Measurements from ENCODE around the gene TCF7L2. TPM values are rescaled to one million over a fixed set of nuclear protein-coding genes. Genes with fewer than 3 reads are reported as not detected.

Gene TCF7L2
- total and polyA plus RNA-seq, 4 donors = 9.1 to 32.3 (median 21.4) TPM

- DNase-seq (no peak), ATAC-seq (ENCODE audit: insufficient read depth, low FRiP score) (no peak)
- 95 to 98% methylated on average over 6 of the region's 6 CpGs for WGBS, 2 donors
- Histone ChIP-seq H3K9ac (ENCODE audit: insufficient read depth in 1 of 2, low read length in 2 of 2) (no peak overlapping the region), H3K27ac (ENCODE audit: low read depth in 1 of 2, low read length in 1 of 2) (no peak overlapping the region), H3K36me3 (ENCODE audit: control insufficient read depth in 4 of 4, insufficient read depth in 4 of 4, low read length in 4 of 4) (no peaks in the 10 kb centered on the region), H3K4me3 (no peak overlapping the region), H3K27me3 (ENCODE audit: control insufficient read depth in 3 of 3, insufficient read depth in 3 of 3, low read length in 2 of 3) (no peaks in the 10 kb centered on the region), H3K9me3 (ENCODE audit: control insufficient read depth in 4 of 4, insufficient read depth in 3 of 4, low read length in 3 of 4) (no peaks in the 10 kb centered on the region), H3K4me1 (ENCODE audit: control insufficient read depth in 5 of 5, insufficient read depth in 5 of 5, low read length in 5 of 5) (peaks cover 0 to 35% (median 5%) of the 10 kb centered on the region in 5 donors)
- TF ChIP-seq CTCF (IDR thresholded peaks at IDR 0.05; ENCODE audit: control extremely low read depth, extremely low read depth) = no peak
These were observed 175.6 kb downstream of the TCF7L2 start for GRCh38 chr10:113125612-113126011.

- DNase-seq = peak; percentile 71 to 85 (median 83)
- no peaks in the 10 kb centered on the region for H3K9me3 ChIP-seq (ENCODE audit: control insufficient read depth in 4 of 4, insufficient read depth in 3 of 4, low read length in 3 of 4)
- H3K36me3 ChIP-seq (ENCODE audit: control insufficient read depth in 4 of 4, insufficient read depth in 4 of 4, low read length in 4 of 4) = no peaks in the 10 kb centered on the region
- H3K27me3 ChIP-seq (ENCODE audit: control insufficient read depth in 3 of 3, insufficient read depth in 3 of 3, low read length in 2 of 3) = no peaks in the 10 kb centered on the region
- H3K4me3 ChIP-seq = no peak overlapping the region
- TF ChIP-seq CTCF (IDR thresholded peaks at IDR 0.05; ENCODE audit: control extremely low read depth, extremely low read depth) = peak; percentile 43
- peaks cover 0 to 40% (median 5%) of the 10 kb centered on the region in 5 donors for H3K4me1 ChIP-seq (ENCODE audit: control insufficient read depth in 5 of 5, insufficient read depth in 5 of 5, low read length in 5 of 5)
- no peak overlapping the region for H3K9ac ChIP-seq (ENCODE audit: insufficient read depth in 1 of 2, low read length in 2 of 2)
- 8 to 11% methylated on average over 49 to 53 of the region's 53 CpGs for WGBS, 2 donors
- H3K27ac ChIP-seq (ENCODE audit: low read depth in 1 of 2, low read length in 1 of 2) = no peak overlapping the region
- peak; percentile 97 for ATAC-seq (ENCODE audit: insufficient read depth, low FRiP score)
These were observed 176.5 kb downstream of the TCF7L2 start for GRCh38 chr10:113126229-113127201.

- H3K4me3 ChIP-seq = no peak overlapping the region
- H3K36me3 ChIP-seq (ENCODE audit: control insufficient read depth in 4 of 4, insufficient read depth in 4 of 4, low read length in 4 of 4) = no peaks in the 10 kb centered on the region
- H3K9me3 ChIP-seq (ENCODE audit: control insufficient read depth in 4 of 4, insufficient read depth in 3 of 4, low read length in 3 of 4) = no peaks in the 10 kb centered on the region
- H3K4me1 ChIP-seq (ENCODE audit: control insufficient read depth in 5 of 5, insufficient read depth in 5 of 5, low read length in 5 of 5) = peaks cover 0 to 49% (median 12%) of the 10 kb centered on the region in 5 donors
- WGBS, 2 donors = 78 to 87% methylated on average over 11 of the region's 11 CpGs
- H3K9ac ChIP-seq (ENCODE audit: insufficient read depth in 1 of 2, low read length in 2 of 2) = no peak overlapping the region
- H3K27me3 ChIP-seq (ENCODE audit: control insufficient read depth in 3 of 3, insufficient read depth in 3 of 3, low read length in 2 of 3) = no peaks in the 10 kb centered on the region
- DNase-seq (peak in 2 of 3 donors; percentile 40 to 58), ATAC-seq (ENCODE audit: insufficient read depth, low FRiP score) (no peak)
- H3K27ac ChIP-seq (ENCODE audit: low read depth in 1 of 2, low read length in 1 of 2) = no peak overlapping the region
- TF ChIP-seq CTCF (IDR thresholded peaks at IDR 0.05; ENCODE audit: control extremely low read depth, extremely low read depth) = no peak
These were observed 177.3 kb downstream of the TCF7L2 start for GRCh38 chr10:113127261-113127900.
